Brain microvascular endothelial cell (primary cell): ENCODE measurements around the gene RNF151.
A peak's percentile ranks its signal among the peaks of the same experiment; 100 is the strongest.

Experiments used
- DNase-seq: peaks from one replicate; pipeline ENCODE4 v3.0.0-alpha.2; 2020
- H3K27ac ChIP-seq: fragments of 250-450 bp; sonication (Bioruptor Pico); 2 replicates; pipeline ENCODE4 v1.5.1; 2020; ENCODE audit warnings: mild to moderate bottlenecking, moderate library complexity
- H3K27me3 ChIP-seq: fragments of 250-450 bp; sonication (Bioruptor Pico); replicated peaks from 2 replicates; pipeline ENCODE4 v1.5.1; 2020; ENCODE audit warnings: mild to moderate bottlenecking
- H3K36me3 ChIP-seq: fragments of 250-450 bp; sonication (Bioruptor Pico); replicated peaks from 2 replicates; pipeline ENCODE4 v1.5.1; 2020; ENCODE audit warnings: mild to moderate bottlenecking
- H3K4me3 ChIP-seq: 2 replicates; pipeline ENCODE4 v1.5.1; 2011; ENCODE audit warnings: low read depth, mild to moderate bottlenecking, control low read depth, low read length, moderate library complexity
- in situ Hi-C: cut with HindIII; loops from 2 replicates; pipeline ENCODE4 v1.10.0; 2017; ENCODE audit warnings: low sequenced_read_pairs, low pct_ligation_motif_present
- TF ChIP-seq, protein P1 (sequence below): IDR thresholded peaks from 2 replicates; pipeline ENCODE4 v1.5.1; 2011; ENCODE audit warnings: low read depth, mild to moderate bottlenecking, moderate library complexity, low read length, control low read depth, inconsistent platforms; ENCODE audit errors: missing control alignments

Gene RNF151

DNA sequence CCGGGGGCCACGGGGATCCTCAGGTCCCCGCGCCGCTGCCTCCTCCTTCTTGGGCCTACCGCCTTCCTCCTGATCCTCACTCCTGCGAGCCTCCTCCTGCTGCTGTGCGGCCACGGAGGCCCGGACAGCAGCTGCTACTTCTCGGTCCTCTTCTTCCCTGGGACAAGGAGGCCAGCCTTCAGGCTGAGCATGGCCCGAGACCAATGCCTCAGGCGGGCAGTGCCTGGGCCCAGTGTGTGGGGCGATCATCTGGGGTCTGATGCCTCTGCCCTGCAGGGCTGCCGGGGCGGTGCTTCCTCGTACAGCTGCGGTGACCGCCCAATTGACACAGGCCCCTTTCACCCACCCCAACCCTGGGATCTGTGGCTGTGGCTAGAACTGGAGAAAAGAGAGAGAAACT is 34.4 kb downstream of the RNF151 start:
- TF ChIP-seq, protein P1, sequence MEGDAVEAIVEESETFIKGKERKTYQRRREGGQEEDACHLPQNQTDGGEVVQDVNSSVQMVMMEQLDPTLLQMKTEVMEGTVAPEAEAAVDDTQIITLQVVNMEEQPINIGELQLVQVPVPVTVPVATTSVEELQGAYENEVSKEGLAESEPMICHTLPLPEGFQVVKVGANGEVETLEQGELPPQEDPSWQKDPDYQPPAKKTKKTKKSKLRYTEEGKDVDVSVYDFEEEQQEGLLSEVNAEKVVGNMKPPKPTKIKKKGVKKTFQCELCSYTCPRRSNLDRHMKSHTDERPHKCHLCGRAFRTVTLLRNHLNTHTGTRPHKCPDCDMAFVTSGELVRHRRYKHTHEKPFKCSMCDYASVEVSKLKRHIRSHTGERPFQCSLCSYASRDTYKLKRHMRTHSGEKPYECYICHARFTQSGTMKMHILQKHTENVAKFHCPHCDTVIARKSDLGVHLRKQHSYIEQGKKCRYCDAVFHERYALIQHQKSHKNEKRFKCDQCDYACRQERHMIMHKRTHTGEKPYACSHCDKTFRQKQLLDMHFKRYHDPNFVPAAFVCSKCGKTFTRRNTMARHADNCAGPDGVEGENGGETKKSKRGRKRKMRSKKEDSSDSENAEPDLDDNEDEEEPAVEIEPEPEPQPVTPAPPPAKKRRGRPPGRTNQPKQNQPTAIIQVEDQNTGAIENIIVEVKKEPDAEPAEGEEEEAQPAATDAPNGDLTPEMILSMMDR, result no peak
- H3K36me3 ChIP-seq, result peaks cover 69% of the 10 kb centered on the region
- in situ Hi-C loops, result no loop called here
- no peaks in the 10 kb centered on the region for H3K27me3 ChIP-seq
- H3K27ac ChIP-seq, result no peak overlapping the region
- no peak for DNase-seq
- no peak overlapping the region for H3K4me3 ChIP-seq

DNA sequence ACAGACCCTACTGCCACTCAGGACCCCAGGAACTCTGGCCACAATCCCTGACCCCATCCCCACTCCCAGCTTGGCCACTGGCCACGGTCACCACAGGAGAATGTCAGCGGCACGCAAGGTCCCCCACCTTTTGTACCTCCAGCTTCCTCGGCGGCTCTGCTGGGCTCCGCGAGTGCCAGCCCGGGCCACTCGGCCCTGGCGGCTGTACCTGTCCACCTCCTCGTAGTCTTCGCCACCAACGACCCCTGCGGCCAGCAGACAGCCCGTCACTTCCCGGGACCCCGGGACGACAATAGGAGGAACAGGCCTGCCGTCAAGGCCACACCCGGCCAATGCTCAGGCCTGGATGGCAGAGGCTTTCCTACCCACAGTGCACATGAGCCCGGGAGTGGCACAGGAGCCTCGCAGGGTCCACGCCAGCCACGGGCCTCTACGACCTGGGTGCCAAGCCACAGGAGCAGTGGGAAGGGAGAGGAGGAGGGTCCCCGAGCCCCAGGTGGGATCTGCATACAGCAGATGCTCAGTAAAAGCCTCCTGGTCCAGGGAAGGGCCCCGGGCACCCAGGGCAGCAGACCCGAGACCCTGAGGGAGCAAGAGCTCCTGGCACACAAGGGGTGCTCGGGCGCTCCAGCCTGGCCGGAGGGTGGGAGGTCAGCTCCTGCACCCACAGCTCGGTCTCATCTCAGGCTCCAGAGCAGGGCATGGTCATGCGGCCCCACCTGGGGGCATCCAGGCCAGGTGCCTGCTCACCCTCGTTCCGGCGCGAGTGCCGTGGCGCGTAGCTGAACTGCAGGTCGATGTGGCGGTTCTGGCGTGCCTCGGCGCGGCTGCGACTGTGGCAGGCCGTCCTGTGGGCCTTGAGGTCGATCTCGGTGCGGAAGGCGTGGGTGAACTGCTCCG is 35.0 kb downstream of the RNF151 start:
- Histone ChIP-seq H3K27me3 (no peaks in the 10 kb centered on the region), H3K4me3 (no peak overlapping the region), H3K27ac (no peak overlapping the region), H3K36me3 (peaks cover 66% of the 10 kb centered on the region)
- no peak for DNase-seq
- TF ChIP-seq, protein P1, result no peak
- in situ Hi-C loops, result no loop called here

DNA sequence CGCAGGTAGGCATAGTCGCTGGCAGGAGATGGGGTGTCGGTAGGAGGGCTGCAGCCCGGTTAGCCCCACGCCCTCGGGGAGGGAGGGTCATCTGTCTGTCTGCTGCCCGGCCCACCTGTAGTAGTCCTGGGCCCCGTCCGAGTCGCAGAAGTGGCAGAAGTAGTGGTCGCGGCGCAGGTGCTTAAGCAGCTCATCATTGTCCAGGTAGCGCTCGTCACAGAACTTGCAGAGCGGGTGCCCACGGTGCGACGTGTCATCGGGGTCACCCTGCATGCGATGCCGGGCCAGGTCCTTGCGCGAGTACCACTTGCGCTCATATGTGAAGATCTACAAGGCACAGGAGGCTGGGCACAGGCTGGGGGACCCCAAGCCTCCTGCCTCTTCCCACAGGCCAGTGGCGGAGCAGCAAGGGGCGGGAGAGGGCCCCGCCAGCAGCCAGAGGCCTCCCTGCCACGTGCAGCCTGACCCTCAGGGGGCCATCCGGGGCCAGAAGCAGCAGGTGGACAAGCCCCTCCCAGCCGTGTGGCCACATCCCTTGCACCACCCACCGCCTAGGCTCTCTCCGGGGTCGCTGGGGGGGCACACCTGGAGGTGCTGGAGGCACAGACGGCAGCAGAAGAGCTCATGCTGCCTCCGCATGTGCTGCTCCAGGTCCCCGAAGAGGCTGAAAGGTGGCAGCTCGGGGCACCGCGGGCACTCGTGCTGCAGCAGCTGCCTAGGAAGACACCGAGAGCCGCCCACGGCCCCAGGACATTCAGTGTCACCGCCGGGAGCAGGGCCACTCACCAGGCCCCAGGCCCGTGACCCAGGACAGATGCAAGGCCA is 36.0 kb downstream of the RNF151 start:
- DNase-seq, result no peak
- Histone ChIP-seq H3K4me3 (no peak overlapping the region), H3K36me3 (peaks cover 58% of the 10 kb centered on the region), H3K27ac (no peak overlapping the region), H3K27me3 (no peaks in the 10 kb centered on the region)
- in situ Hi-C loops, result no loop called here
- TF ChIP-seq, protein P1, result no peak

DNA sequence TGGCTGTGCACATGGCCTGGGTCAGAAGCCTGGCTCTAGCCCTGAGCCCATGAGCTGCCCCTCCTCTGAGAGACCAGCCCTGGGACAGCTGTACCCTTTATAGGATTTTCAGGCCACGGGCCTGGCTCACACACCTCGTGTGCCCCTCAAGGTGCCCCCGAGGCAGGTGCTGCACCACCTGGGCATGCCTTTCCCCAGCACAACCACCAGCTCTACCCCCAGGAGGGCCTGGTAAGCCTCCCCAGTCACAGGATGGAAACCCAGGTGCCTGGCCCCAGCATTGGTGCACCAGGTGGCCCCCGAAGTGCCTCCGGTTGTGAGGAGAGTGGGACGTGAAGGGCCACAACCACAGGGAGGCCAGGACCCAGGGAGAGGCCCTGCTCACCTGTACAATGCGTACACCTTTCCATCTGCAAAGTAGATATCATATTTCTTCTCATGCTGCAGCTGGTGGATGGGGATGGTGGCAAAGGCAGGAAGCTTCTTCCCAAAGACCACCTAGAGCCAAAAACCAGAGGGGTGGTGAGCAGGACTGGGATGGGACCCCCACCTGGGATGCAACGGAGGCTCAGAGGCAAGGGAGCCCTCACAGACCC is 36.7 kb downstream of the RNF151 start:
- in situ Hi-C loops, result no loop called here
- no peak overlapping the region for H3K27ac ChIP-seq
- peaks cover 52% of the 10 kb centered on the region for H3K36me3 ChIP-seq
- no peaks in the 10 kb centered on the region for H3K27me3 ChIP-seq
- DNase-seq, result no peak
- no peak overlapping the region for H3K4me3 ChIP-seq
- TF ChIP-seq, protein P1, result no peak

DNA sequence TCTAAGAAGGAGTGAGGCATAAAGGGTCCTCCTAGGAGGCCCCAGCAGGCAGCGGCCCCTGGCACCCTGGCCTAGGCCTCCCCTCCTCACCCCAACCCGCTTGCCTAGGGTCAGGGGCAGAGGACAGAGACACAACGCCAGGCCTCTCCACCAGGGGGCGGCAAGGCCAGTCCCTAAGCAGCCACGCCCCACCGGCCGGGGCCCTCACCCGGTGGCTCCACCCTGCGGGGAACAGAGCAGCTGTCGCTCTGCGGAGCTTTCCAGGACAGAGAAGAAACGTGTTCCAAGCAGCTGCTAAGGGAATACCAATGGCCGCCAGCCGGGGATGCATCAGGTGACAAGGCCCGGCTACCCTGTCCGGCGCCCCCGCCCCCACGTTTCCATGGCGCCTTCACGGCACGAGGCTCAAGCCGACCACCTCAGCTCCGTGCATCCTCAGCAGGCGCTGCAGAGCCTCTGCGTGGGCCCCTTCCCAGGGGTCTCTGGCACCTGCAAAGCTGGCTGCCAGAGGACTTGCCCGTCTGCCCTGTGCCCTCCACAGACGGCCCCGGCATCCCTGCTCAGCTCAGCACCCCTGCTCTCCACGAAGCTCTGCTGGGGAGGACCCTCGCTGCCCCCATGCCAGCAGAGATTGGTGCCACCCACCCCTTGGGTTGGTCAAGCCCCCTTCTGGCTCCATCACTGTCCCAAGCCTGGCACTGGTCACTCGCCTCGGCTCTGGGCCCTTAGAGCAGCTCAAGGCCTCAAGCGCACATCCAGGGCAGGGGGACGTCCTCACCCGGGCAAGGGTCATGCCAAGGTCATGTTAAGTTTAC is 37.4 kb downstream of the RNF151 start:
- Histone ChIP-seq H3K4me3 (no peak overlapping the region), H3K36me3 (peaks cover 46% of the 10 kb centered on the region), H3K27me3 (no peaks in the 10 kb centered on the region), H3K27ac (no peak overlapping the region)
- TF ChIP-seq, protein P1, result peak; percentile 98
- in situ Hi-C loops, result no loop called here
- DNase-seq, result peak; percentile 80
